ENCODE data around the gene LTA4H. TPM values are rescaled to one million over a fixed set of nuclear protein-coding genes. Genes with fewer than 3 reads are reported as not detected.

The LTA4H gene
- total RNA-seq (2022; extraction: Qiagen RNA extraction; ENCODE audit: low read depth) = 84.8 to 114 TPM (median 99.6 TPM) in 5 replicates

GRCh38 chr12:96035283-96036236, at the start of gene LTA4H:
LTA4H (minus strand) TSS chr12:96035587; CDS start chr12:96035519, 68 bp downstream.

GRCh38 chr12:95996034-95996658, 39.2 kb downstream of the LTA4H start, which contains the start of gene HAL:
HAL (minus strand) TSS chr12:95996344; CDS start chr12:95995910, 434 bp downstream.

Other genes with a start within 250 kb of the LTA4H start
- 41.1 to 57.2 TPM (median 48.7 TPM) in 5 replicates for gene NTN4, start 244.8 kb downstream of the LTA4H start, total RNA-seq (2022; extraction: Qiagen RNA extraction; ENCODE audit: low read depth)
- gene SNRPF, start 176.6 kb downstream of the LTA4H start, total RNA-seq (2022; extraction: Qiagen RNA extraction; ENCODE audit: low read depth) = 117 to 180 TPM (median 128 TPM) in 5 replicates
- 0.07 to 0.13 TPM (median 0.12 TPM) in 3 of 5 replicates, not detected in the others for gene CCDC38, start 93.0 kb downstream of the LTA4H start, total RNA-seq (2022; extraction: Qiagen RNA extraction; ENCODE audit: low read depth)
- gene AMDHD1, start 92.3 kb downstream of the LTA4H start, total RNA-seq (2022; extraction: Qiagen RNA extraction; ENCODE audit: low read depth) = 1.8 to 2.6 TPM (median 1.9 TPM) in 5 replicates
- 0.21 to 0.51 TPM (median 0.27 TPM) in 4 of 5 replicates, not detected in the other for gene HAL, start 39.2 kb downstream of the LTA4H start, total RNA-seq (2022; extraction: Qiagen RNA extraction; ENCODE audit: low read depth)
- gene ELK3, start 158.8 kb upstream of the LTA4H start, total RNA-seq (2022; extraction: Qiagen RNA extraction; ENCODE audit: low read depth) = 39.6 to 62.0 TPM (median 58.0 TPM) in 5 replicates

Measured in A549 treated with RU486 at 1 μM for 4 hours (cell line).